8988T (cell line): ENCODE measurements around the gene CAPRIN1.

ENCODE experiments used
- DNase-seq: peaks from one replicate; pipeline ENCODE4 v3.0.0; 2011

CAPRIN1 gene

DNA sequence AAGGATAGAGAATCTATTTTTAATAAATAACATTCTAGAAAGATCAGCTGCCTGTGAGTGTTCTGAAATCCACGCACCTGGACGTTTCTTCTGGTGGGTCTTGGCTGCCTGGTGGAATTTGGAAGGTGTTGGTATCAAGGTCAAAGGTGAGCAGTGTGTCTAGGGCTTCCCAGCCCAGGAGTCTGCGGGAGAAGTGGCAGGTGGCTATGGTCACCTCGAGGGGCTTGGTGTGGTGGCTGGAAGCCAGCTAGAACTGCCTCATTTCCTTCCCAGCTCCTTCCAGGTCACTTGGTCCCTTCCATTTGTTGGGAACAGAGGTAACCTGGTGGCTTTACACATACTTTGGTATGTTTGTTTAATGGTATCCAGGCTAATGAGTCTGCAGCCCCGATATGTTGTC is 95.3 kb downstream of the CAPRIN1 start:
- DNase-seq, result no peak

DNA sequence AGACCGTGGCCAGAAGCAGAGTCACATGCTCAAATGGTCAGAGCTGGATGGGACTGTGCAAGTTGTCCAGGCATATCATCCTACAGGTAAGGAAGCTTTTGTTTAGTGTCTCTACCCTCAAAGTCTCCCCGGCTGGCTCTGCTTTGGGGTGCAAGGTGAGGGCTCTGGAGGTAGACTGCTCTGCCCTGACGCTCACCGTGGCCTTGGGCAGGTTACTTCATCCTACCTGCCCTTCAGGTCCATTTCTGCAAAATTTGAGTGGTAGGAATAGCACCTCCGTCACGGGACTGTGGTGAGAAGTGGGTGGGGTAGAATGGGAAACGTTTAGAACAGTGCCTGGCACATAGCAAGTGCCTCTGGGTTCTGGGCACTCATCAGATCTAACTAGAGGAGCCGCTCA is 96.0 kb downstream of the CAPRIN1 start:
- DNase-seq, result no peak

DNA sequence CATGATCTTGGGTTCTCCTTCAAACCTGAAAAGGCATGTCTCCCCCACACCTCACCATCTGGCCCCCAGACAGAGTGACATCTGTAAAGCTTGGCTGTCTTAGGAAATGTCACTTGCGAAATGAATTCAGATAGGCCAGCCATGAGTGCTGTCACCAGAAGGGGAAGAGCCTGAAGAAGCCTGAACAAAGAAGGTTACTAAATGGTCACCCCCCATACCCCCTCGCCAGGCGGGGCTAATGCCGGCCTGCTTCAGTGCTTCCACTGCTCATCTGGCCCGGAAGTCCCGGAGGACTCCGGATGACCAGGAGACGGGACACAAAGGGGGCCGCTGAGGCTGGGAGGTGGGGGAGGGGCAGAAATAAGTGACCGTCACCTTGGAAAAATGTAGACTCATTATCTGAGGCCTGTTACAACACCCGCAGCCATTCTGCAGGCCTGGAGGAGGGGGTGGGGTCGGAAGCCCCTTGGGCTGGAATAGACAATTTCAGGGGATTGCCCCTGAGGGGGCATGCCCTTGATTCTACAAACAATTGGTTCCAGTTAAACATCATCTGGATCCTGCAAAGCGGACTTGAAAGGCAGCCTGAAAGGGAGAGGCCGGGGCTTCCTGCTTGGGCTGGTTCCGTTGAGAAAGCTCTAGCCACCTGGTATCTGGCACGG is 97.1 kb downstream of the CAPRIN1 start:
- DNase-seq, result no peak

DNA sequence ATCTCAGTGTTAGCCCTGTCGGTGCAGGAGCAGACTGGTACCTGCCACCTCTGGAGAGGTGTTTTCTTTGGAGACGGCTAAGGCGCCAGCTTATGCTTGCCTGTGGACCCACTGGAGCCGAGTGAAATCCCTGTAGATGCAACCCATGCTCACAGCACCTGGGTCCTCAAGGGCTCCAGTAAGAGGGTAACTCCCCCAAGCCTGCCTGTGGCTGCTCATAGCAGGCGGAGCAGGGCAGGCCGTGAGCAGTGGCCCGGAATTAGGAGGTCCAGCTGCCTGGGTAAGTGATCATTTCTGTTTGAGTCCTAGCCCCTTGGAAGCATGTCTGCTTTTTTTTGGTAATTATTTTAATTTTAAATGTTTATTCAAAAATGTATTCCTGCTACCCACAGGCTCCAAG is 97.7 kb downstream of the CAPRIN1 start:
- DNase-seq, result no peak

DNA sequence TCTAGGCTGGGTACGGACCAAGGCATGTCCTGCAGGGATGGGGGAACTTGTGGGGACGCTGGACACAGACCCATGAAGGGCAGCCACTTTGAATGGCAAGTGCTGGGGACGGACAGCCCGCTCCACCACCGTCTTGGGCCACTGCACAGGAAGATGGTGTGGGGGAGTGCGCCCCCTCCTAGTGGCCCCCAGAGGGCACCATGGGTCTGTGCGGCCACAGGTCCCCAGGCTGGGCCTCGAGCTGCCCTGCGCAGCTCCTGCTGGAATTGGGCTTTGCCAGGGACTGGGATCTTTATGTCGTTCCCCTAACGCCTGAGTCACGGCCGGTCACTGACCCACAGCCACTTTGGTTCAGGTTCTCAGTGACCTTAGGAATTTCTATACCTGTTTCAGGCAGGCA is 98.3 kb downstream of the CAPRIN1 start:
- no peak for DNase-seq

DNA sequence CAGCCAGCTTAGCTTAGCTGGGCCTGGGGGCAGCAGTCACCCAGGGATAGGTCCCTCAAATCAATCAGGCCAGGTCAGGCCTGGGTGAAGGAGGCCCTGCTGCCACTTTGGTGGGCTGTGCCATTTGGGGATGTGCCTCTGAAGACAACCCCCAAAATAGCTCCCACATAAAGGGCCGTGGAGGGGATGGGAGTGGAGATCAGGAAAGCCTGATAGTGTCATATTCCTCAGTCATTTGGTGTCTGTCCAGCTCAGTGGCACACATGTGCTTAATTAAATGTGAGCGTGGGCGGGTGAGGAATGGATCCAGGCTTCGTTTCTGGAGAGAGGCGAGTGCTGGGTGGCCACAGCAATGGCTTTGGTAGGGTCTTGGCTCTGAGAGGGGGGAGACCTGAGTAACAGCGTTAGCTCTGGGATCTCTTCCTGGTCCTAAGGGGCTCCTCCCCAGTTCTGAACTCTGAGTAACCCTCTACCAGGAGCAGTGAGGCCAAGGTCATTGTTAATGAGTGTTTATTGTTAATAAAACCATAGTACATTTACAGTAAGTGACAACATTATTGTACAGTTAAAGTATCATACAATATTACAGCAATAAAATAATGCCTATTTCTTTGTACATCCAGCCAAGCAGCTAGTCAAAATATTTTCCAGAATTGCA is 99.1 kb downstream of the CAPRIN1 start:
- no peak for DNase-seq
